Stimulated activated memory B cell treated with anti-CD40 and anti-IgM and Interleukin-4, amounts not matched to agents 10 μg/mL and 1 μg/mL and 100 μg/mL, for 72 hours (primary cell): ENCODE results near the gene DIP2C.
"Not testable (repeated sequence)": the region's sequence is repeated elsewhere in the genome, so short reads cannot be mapped to it uniquely, and the experiment has no call there.

Experiments
- ATAC-seq: fragments of 150-1000 bp; cut with Tn5 transposase; 2 replicates; pipeline ENCODE4 v1.10.0; 2021
- H3K27ac Mint-ChIP-seq: one replicate; pipeline ENCODE4 v1.8.0; 2022; ENCODE audit warnings: mild to moderate bottlenecking, mixed read lengths
- H3K27me3 Mint-ChIP-seq: one replicate; pipeline ENCODE4 v1.8.0; 2022; ENCODE audit warnings: mixed read lengths
- H3K36me3 Mint-ChIP-seq: one replicate; pipeline ENCODE4 v1.8.0; 2022; ENCODE audit warnings: mixed read lengths
- H3K4me1 Mint-ChIP-seq: one replicate; pipeline ENCODE4 v1.8.0; 2022; ENCODE audit warnings: mixed read lengths
- H3K4me3 Mint-ChIP-seq: one replicate; pipeline ENCODE4 v1.8.0; 2022; ENCODE audit warnings: mild to moderate bottlenecking, moderate library complexity, mixed read lengths
- H3K9me3 Mint-ChIP-seq: one replicate; pipeline ENCODE4 v1.8.0; 2022; ENCODE audit warnings: mixed read lengths

Gene DIP2C

GRCh38 chr10:647019-647418 is 42.4 kb downstream of the DIP2C start:
- not testable (repeated sequence) for H3K27ac Mint-ChIP-seq, H3K4me1 Mint-ChIP-seq, ATAC-seq, H3K4me3 Mint-ChIP-seq, H3K36me3 Mint-ChIP-seq, H3K9me3 Mint-ChIP-seq
- H3K27me3 Mint-ChIP-seq, result peaks cover 16% of the 10 kb centered on the region

GRCh38 chr10:646118-646524 is 43.3 kb downstream of the DIP2C start:
- Mint-ChIP-seq H3K9me3 (peaks cover 6% of the 10 kb centered on the region), H3K27me3 (peaks cover 7% of the 10 kb centered on the region), H3K4me3 (no peak overlapping the region), H3K4me1 (no peaks in the 10 kb centered on the region), H3K27ac (no peak overlapping the region), H3K36me3 (no peaks in the 10 kb centered on the region)
- ATAC-seq, result no peak

- Mint-ChIP-seq H3K4me1 (no peaks in the 10 kb centered on the region), H3K36me3 (no peaks in the 10 kb centered on the region), H3K27me3 (peaks cover 5% of the 10 kb centered on the region), H3K27ac (no peak overlapping the region), H3K4me3 (no peak overlapping the region), H3K9me3 (peaks cover 6% of the 10 kb centered on the region)
- no peak for ATAC-seq
Observed at GRCh38 chr10:644943-645334, 44.5 kb downstream of the DIP2C start.

- no peaks in the 10 kb centered on the region for H3K4me1 Mint-ChIP-seq
- H3K27me3 Mint-ChIP-seq, result peaks cover 8% of the 10 kb centered on the region
- H3K4me3 Mint-ChIP-seq, result no peak overlapping the region
- peaks cover 6% of the 10 kb centered on the region for H3K9me3 Mint-ChIP-seq
- no peaks in the 10 kb centered on the region for H3K36me3 Mint-ChIP-seq
- no peak for ATAC-seq
- H3K27ac Mint-ChIP-seq, result no peak overlapping the region
Observed at GRCh38 chr10:644076-644942, 45.2 kb downstream of the DIP2C start.

GRCh38 chr10:642186-642890 is 47.1 kb downstream of the DIP2C start:
- H3K4me3 Mint-ChIP-seq, result no peak overlapping the region
- no peak for ATAC-seq
- H3K27ac Mint-ChIP-seq, result no peak overlapping the region
- peaks cover 6% of the 10 kb centered on the region for H3K9me3 Mint-ChIP-seq
- no peaks in the 10 kb centered on the region for H3K4me1 Mint-ChIP-seq
- H3K27me3 Mint-ChIP-seq, result peaks cover 17% of the 10 kb centered on the region
- H3K36me3 Mint-ChIP-seq, result no peaks in the 10 kb centered on the region

- Mint-ChIP-seq H3K36me3 (no peaks in the 10 kb centered on the region), H3K27ac (no peak overlapping the region), H3K4me1 (no peaks in the 10 kb centered on the region), H3K9me3 (peaks cover 6% of the 10 kb centered on the region), H3K27me3 (peaks cover 26% of the 10 kb centered on the region), H3K4me3 (no peak overlapping the region)
- ATAC-seq, result no peak
Observed at GRCh38 chr10:641149-642010, 48.1 kb downstream of the DIP2C start.

- peaks cover 31% of the 10 kb centered on the region for H3K27me3 Mint-ChIP-seq
Observed at GRCh38 chr10:640673-641045, 48.8 kb downstream of the DIP2C start.

GRCh38 chr10:639751-640672 is 49.5 kb downstream of the DIP2C start:
- Mint-ChIP-seq H3K4me1 (no peaks in the 10 kb centered on the region), H3K27me3 (peaks cover 34% of the 10 kb centered on the region), H3K27ac (no peak overlapping the region), H3K4me3 (no peak overlapping the region), H3K9me3 (peaks cover 6% of the 10 kb centered on the region), H3K36me3 (no peaks in the 10 kb centered on the region)
- peak; percentile 35 for ATAC-seq

More at GRCh38 chr10:640673-641045, 48.8 kb downstream of the DIP2C start:
- Mint-ChIP-seq H3K4me3 (no peak overlapping the region), H3K4me1 (no peaks in the 10 kb centered on the region), H3K9me3 (peaks cover 6% of the 10 kb centered on the region), H3K36me3 (no peaks in the 10 kb centered on the region), H3K27ac (no peak overlapping the region)
- ATAC-seq, result no peak

- Mint-ChIP-seq H3K4me3 (no peak overlapping the region), H3K9me3 (no peaks in the 10 kb centered on the region), H3K27ac (no peak overlapping the region), H3K27me3 (peaks cover 42% of the 10 kb centered on the region), H3K4me1 (no peaks in the 10 kb centered on the region), H3K36me3 (no peaks in the 10 kb centered on the region)
- no peak for ATAC-seq
Observed at GRCh38 chr10:639001-639750, 50.3 kb downstream of the DIP2C start.

GRCh38 chr10:637771-638195 is 51.7 kb downstream of the DIP2C start:
- no peaks in the 10 kb centered on the region for H3K4me1 Mint-ChIP-seq
- ATAC-seq, result no peak
- no peaks in the 10 kb centered on the region for H3K9me3 Mint-ChIP-seq
- no peaks in the 10 kb centered on the region for H3K36me3 Mint-ChIP-seq
- peaks cover 47% of the 10 kb centered on the region for H3K27me3 Mint-ChIP-seq
- H3K4me3 Mint-ChIP-seq, result no peak overlapping the region
- H3K27ac Mint-ChIP-seq, result no peak overlapping the region

- Mint-ChIP-seq H3K27me3 (peaks cover 47% of the 10 kb centered on the region), H3K9me3 (no peaks in the 10 kb centered on the region), H3K4me3 (no peak overlapping the region), H3K4me1 (no peaks in the 10 kb centered on the region), H3K27ac (no peak overlapping the region), H3K36me3 (no peaks in the 10 kb centered on the region)
- ATAC-seq, result no peak
Observed at GRCh38 chr10:637221-637620, 52.2 kb downstream of the DIP2C start.

- Mint-ChIP-seq H3K36me3 (no peaks in the 10 kb centered on the region), H3K9me3 (no peaks in the 10 kb centered on the region), H3K27me3 (peaks cover 47% of the 10 kb centered on the region), H3K27ac (no peak overlapping the region), H3K4me1 (no peaks in the 10 kb centered on the region), H3K4me3 (no peak overlapping the region)
- ATAC-seq, result no peak
Observed at GRCh38 chr10:636769-637168, 52.7 kb downstream of the DIP2C start.

- H3K4me1 Mint-ChIP-seq, result no peaks in the 10 kb centered on the region
- no peak overlapping the region for H3K4me3 Mint-ChIP-seq
- ATAC-seq, result no peak
- no peaks in the 10 kb centered on the region for H3K9me3 Mint-ChIP-seq
- peaks cover 47% of the 10 kb centered on the region for H3K27me3 Mint-ChIP-seq
- H3K36me3 Mint-ChIP-seq, result no peaks in the 10 kb centered on the region
- H3K27ac Mint-ChIP-seq, result no peak overlapping the region
Observed at GRCh38 chr10:636016-636730, 53.3 kb downstream of the DIP2C start.
